ENCODE data around the gene BICDL2.

BICDL2 gene

GRCh38 chr16:3014971-3015370 lies 21.8 kb downstream of the BICDL2 start:
- H3K27ac Mint-ChIP-seq: no peak overlapping the region
- peaks cover 7% of the 10 kb centered on the region for H3K4me1 Mint-ChIP-seq
- H3K4me3 Mint-ChIP-seq: no peak overlapping the region
- no peaks in the 10 kb centered on the region for H3K36me3 Mint-ChIP-seq
- no peaks in the 10 kb centered on the region for H3K9me3 Mint-ChIP-seq
- peaks cover 2% of the 10 kb centered on the region for H3K27me3 Mint-ChIP-seq

DNA sequence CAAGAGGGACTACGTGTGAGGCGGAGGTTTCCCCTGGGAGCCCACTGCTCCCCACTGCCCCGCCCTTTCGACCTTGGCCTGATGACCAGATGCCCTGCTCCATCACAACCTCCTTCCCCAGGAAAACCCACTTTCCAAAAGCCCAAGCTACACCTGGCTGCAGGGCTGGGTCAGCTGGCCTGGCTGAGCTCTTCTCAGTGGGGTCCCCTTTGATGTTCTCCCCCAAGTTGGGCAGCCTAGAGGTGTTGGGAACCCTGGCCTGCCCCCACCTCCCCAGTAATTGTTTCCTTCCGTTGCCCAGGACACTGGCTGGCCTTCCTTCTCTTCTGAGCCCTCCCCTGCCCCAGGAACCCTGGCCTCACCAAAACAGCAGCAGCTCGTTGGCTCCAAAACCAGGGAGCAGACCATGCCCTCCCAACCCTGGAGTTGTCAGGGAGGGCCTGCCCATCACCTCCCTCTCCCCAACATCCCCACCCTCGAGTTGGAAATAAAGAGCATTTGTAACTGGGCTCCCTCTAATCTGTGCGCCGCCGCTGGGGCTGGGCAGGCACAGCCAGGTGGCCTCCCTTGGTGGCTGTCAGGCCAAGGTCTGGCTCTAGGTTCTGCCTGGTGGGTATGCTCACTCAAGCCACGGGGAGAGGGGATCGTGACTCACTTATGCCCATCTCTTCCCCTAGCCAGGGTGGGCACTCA lies 22.6 kb downstream of the BICDL2 start:
- H3K27ac Mint-ChIP-seq: no peak overlapping the region
- peaks cover 2% of the 10 kb centered on the region for H3K27me3 Mint-ChIP-seq
- no peak overlapping the region for H3K4me3 Mint-ChIP-seq
- H3K4me1 Mint-ChIP-seq: no peaks in the 10 kb centered on the region
- no peaks in the 10 kb centered on the region for H3K9me3 Mint-ChIP-seq
- no peaks in the 10 kb centered on the region for H3K36me3 Mint-ChIP-seq

- Mint-ChIP-seq H3K4me1 (peaks cover 4% of the 10 kb centered on the region), H3K4me3 (no peak overlapping the region), H3K9me3 (no peaks in the 10 kb centered on the region), H3K36me3 (no peaks in the 10 kb centered on the region), H3K27me3 (peaks cover 2% of the 10 kb centered on the region), H3K27ac (no peak overlapping the region)
Measured at GRCh38 chr16:3013491-3013951, 23.2 kb downstream of the BICDL2 start.

GRCh38 chr16:3012828-3013420 lies 23.8 kb downstream of the BICDL2 start, which contains the start of gene CLDN9:
Gene CLDN9, plus strand, starts transcription at chr16:3012923. Its CDS starts 440 bp downstream, at chr16:3013363.
- Mint-ChIP-seq H3K4me1 (peaks cover 10% of the 10 kb centered on the region), H3K27ac (no peak within 1 kb of the TSS), H3K27me3 (peaks cover 2% of the 10 kb centered on the region), H3K36me3 (no peaks in the 10 kb centered on the region), H3K4me3 (no peak within 1 kb of the TSS), H3K9me3 (no peaks in the 10 kb centered on the region)

DNA sequence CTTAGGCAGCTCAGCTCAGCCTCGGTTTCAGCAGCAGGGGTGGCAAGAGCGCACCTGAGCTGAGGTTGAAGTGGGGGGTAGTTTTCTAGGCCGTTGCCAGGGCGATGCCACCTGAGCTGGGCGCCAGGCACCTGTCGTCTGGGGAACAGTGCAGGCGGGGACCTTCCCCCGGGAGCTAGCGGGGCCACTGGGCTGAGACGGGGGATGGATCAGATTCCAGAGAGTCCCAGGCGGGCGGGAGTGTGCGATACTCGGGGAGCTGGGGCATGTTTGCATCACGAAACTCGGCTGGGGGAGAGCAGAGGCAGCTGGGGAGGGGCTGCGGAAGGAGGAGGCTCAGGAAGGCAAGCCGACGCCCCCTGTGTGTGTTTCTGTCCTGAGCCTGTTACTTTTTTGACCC lies 24.5 kb downstream of the BICDL2 start:
- Mint-ChIP-seq H3K27me3 (peaks cover 2% of the 10 kb centered on the region), H3K36me3 (no peaks in the 10 kb centered on the region), H3K27ac (no peak overlapping the region), H3K4me1 (peaks cover 16% of the 10 kb centered on the region), H3K9me3 (no peaks in the 10 kb centered on the region), H3K4me3 (no peak overlapping the region)

DNA sequence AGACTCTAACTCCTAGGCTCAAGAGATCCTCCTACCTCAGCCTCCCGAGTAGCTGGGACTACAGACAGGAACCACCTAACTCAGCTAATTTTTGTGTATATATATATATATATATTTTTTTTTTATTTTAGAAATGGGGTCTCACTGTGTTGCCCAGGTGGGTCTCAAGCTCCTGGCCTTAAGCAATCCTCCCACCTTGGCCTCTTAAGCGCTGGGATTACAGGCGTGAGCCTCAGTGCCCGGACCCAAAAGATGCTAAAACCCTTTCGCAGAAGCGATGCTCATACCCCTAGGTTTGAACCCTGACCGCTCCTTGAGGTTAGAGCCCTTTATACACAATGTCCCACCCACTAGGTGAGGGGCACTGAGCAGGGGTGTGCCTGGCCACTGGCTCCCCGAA lies 26.2 kb downstream of the BICDL2 start:
- Mint-ChIP-seq H3K4me1 (peaks cover 24% of the 10 kb centered on the region), H3K4me3 (no peak overlapping the region), H3K9me3 (no peaks in the 10 kb centered on the region), H3K36me3 (no peaks in the 10 kb centered on the region), H3K27ac (no peak overlapping the region), H3K27me3 (peaks cover 2% of the 10 kb centered on the region)

- Mint-ChIP-seq H3K4me1 (peaks cover 24% of the 10 kb centered on the region), H3K36me3 (no peaks in the 10 kb centered on the region), H3K27me3 (peaks cover 3% of the 10 kb centered on the region), H3K9me3 (no peaks in the 10 kb centered on the region), H3K27ac (no peak overlapping the region), H3K4me3 (no peak overlapping the region)
Measured at GRCh38 chr16:3009568-3010390, 27.0 kb downstream of the BICDL2 start.

- no peaks in the 10 kb centered on the region for H3K9me3 Mint-ChIP-seq
- no peak overlapping the region for H3K27ac Mint-ChIP-seq
- no peaks in the 10 kb centered on the region for H3K36me3 Mint-ChIP-seq
- H3K4me3 Mint-ChIP-seq: no peak overlapping the region
- peaks cover 24% of the 10 kb centered on the region for H3K4me1 Mint-ChIP-seq
- H3K27me3 Mint-ChIP-seq: peaks cover 3% of the 10 kb centered on the region
Measured at GRCh38 chr16:3008690-3009037, 28.1 kb downstream of the BICDL2 start.

DNA sequence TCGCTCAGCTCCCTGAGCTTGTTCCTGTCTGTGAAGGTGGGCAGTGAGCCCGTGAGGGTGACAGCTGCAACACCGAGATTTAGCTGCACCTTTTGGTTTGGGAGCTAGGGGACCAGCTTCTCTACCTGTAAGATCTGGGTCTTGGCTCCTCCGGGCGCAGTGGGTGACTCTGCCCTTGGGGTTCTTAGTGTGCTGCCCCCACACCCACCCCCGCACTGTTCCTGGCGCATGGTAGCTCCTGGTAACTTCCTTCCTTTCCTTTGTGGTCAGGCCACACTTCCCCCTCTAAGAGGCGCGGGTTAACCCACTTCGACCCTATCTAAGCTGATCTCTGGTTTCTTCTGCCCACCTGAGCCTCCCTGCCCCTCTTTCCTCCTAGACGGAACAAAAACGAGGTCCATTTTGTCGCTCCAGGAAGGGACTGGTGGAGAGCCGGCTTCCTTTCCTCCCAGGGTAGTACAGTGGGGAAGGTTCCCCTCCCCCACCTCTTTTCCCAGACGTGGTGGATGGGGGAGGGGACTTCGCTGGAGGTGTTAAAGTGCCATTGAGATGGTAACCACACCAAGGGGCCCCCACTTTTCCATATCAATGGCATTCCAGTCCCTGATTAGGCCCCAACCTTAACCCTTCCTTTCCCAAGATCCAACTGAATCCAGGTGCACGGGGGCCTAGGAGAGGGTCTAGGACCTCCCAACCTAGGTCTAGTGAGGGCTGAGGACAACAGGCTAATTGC lies 28.6 kb downstream of the BICDL2 start:
- Mint-ChIP-seq H3K27ac (peak overlapping the region; percentile 68), H3K4me1 (peaks cover 24% of the 10 kb centered on the region), H3K9me3 (no peaks in the 10 kb centered on the region), H3K27me3 (peaks cover 3% of the 10 kb centered on the region), H3K36me3 (no peaks in the 10 kb centered on the region), H3K4me3 (peak overlapping the region; percentile 69)

DNA sequence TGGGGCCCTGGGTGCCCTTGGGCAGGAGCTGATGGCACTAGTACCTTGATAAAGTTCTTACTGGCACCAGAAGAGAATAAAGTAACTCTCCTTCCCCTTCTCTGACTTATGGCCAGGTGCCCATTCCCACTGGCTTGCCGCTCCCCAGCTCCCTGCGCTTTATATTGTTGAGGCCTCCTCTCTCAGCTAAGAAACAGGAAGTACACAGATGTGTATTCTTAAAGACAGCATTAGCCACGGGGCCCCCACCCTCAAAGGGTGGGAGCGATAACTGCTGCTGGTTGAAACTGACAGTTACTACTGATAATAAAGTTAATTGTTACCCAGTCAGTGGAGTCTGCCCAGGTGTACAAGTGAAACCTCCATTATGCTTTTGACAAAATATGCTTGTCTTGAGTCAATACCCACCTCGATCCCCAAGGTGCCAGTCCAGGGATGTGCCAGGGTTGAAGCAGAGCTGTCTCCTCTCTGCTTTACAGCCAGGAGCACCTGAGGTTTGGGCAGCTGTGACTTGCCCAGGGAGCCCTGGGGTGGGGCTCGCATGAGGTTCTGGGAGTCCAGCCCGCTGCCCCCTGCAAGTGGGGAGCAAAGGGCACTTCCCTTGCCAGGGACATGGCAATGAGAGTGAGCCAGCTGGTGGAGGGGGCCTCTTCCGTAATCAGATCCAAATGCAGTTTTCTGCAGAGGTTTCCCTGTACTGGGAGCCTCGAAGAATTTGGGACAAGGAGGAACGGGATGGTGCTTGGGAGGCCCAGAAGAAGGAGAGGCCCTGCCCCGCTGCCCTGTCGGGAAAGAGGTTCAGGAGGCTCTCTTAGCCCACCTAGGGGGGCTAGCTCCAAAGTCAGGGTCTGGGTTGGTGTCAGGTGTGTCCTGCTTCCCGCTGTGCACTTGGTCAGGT lies 29.4 kb downstream of the BICDL2 start:
- H3K4me1 Mint-ChIP-seq: peaks cover 24% of the 10 kb centered on the region
- H3K27me3 Mint-ChIP-seq: peaks cover 3% of the 10 kb centered on the region
- no peak overlapping the region for H3K27ac Mint-ChIP-seq
- H3K9me3 Mint-ChIP-seq: no peaks in the 10 kb centered on the region
- no peaks in the 10 kb centered on the region for H3K36me3 Mint-ChIP-seq
- H3K4me3 Mint-ChIP-seq: peak overlapping the region; percentile 69

DNA sequence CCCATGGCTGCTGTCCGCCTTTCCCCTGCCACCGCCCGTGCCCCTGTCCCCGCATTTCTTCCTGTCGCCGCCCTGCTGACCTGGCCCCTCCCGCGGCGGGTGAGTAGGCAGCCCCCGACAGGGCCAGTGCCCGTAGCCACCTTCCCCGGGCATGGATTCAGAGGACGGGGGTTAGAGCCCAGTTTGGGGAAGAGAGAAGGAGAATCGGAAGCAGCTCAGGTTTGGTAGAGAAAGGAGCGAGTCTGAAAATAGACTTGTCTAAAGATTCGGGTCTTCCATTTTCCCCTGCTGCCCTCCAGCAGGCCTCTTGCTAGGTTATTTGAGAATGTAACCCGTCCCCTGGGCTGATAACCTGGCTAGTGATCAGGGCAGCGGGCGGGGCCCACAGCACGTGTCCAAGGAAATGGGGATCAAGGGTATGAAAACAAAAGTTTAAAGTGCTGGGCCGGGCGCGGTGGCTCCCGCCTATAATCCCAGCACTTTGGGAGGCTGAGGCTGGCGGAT lies 31.9 kb downstream of the BICDL2 start:
- Mint-ChIP-seq H3K9me3 (no peaks in the 10 kb centered on the region), H3K27me3 (peaks cover 3% of the 10 kb centered on the region)

GRCh38 chr16:3004319-3004718 lies 32.4 kb downstream of the BICDL2 start:
- no peaks in the 10 kb centered on the region for H3K36me3 Mint-ChIP-seq
- no peak overlapping the region for H3K27ac Mint-ChIP-seq
- no peak overlapping the region for H3K4me3 Mint-ChIP-seq
- H3K27me3 Mint-ChIP-seq: peaks cover 3% of the 10 kb centered on the region
- no peaks in the 10 kb centered on the region for H3K9me3 Mint-ChIP-seq
- peaks cover 24% of the 10 kb centered on the region for H3K4me1 Mint-ChIP-seq

More for the DNA sequence above, 31.9 kb downstream of the BICDL2 start:
- peaks cover 24% of the 10 kb centered on the region for H3K4me1 Mint-ChIP-seq
- H3K4me3 Mint-ChIP-seq: peak overlapping the region; percentile 47
- H3K36me3 Mint-ChIP-seq: no peaks in the 10 kb centered on the region
- H3K27ac Mint-ChIP-seq: no peak overlapping the region

DNA sequence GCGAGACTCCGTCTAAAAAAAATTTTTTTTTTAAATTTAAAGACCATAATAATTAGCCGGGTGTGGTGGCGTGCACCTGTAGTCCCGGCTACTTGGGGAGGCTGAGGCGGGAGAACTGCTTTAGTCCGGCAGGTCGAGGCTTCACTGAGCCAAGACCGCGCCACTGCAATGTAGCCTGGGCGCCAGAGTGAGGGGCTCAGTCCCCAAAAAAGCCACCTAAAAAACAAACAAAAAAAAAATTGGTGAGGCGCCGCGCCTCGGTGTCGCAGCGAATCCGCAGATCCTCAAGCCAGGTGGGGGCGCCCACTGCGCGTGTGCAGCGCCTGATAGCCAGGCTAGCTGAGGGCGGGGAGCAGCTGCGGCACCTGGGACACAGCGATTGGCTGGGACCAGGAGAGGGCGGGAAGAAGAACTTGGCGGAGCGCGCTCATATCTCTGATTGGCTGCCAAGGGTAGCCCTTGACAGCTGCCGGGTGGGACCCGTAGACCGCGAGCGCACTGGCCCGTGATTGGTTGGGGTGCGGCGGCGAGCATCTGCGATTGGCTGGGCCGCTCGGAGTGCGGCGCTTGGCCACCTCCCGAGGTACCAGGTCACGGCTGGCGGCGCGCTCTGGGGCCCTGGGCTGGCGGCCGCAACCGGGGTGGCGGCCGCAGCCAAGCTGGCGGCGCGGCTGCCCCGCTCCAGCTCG lies 33.0 kb downstream of the BICDL2 start:
- no peaks in the 10 kb centered on the region for H3K36me3 Mint-ChIP-seq
- peaks cover 3% of the 10 kb centered on the region for H3K27me3 Mint-ChIP-seq
- H3K4me1 Mint-ChIP-seq: peaks cover 23% of the 10 kb centered on the region
- H3K4me3 Mint-ChIP-seq: peak overlapping the region; percentile 78
- no peaks in the 10 kb centered on the region for H3K9me3 Mint-ChIP-seq
- H3K27ac Mint-ChIP-seq: peak overlapping the region; percentile 65

- no peak overlapping the region for H3K27ac Mint-ChIP-seq
- no peaks in the 10 kb centered on the region for H3K36me3 Mint-ChIP-seq
- H3K27me3 Mint-ChIP-seq: peaks cover 2% of the 10 kb centered on the region
- no peak overlapping the region for H3K4me3 Mint-ChIP-seq
- H3K4me1 Mint-ChIP-seq: no peaks in the 10 kb centered on the region
- no peaks in the 10 kb centered on the region for H3K9me3 Mint-ChIP-seq
Measured at GRCh38 chr16:3001316-3001715, 35.4 kb downstream of the BICDL2 start.

Data from activated naive CD4-positive, alpha-beta T cell treated with anti-CD3 and anti-CD28 coated beads, Interleukin-2, amount 50 U/mL, for 24 hours (primary cell).